SK-N-SH treated with all-trans-retinoic acid at 6 μM for 48 hours (cell line): ENCODE measurements around the gene PSMB7.

Experiments
- ATAC-seq: fragments of 200-7000 bp; cut with Tn5 transposase; 3 replicates; pipeline ENCODE4 v1.9.1; 2020; ENCODE audit warnings: mild to moderate bottlenecking, moderate library complexity
- CSDC2 ChIP-seq: fragments of 250-450 bp; sonication (Bioruptor Pico); IDR thresholded peaks from 2 replicates; pipeline ENCODE4 v1.5.0; 2020; ENCODE audit warnings: mild to moderate bottlenecking, moderate library complexity
- ESRRG ChIP-seq: fragments of 250-450 bp; sonication (Bioruptor Pico); IDR thresholded peaks from 2 replicates; pipeline ENCODE4 v1.6.1; 2021; ENCODE audit warnings: mild to moderate bottlenecking
- ISL1 ChIP-seq: fragments of 250-450 bp; sonication (Bioruptor Pico); IDR thresholded peaks from 2 replicates; pipeline ENCODE4 v2.1.2; 2022; ENCODE audit warnings: mild to moderate bottlenecking, moderate library complexity
- OSR1 ChIP-seq: fragments of 250-450 bp; sonication (Bioruptor Pico); IDR thresholded peaks from 2 replicates; pipeline ENCODE4 v1.8.0; 2022; ENCODE audit warnings: moderate library complexity, mild to moderate bottlenecking, inconsistent platforms
- POU6F1 ChIP-seq: fragments of 250-450 bp; sonication (Bioruptor Pico); IDR thresholded peaks from 2 replicates; pipeline ENCODE4 v1.8.0; 2021; ENCODE audit warnings: low read depth, mild to moderate bottlenecking, moderate library complexity, borderline replicate concordance
- PPARA ChIP-seq: fragments of 250-450 bp; sonication (Bioruptor Pico); IDR thresholded peaks from 2 replicates; pipeline ENCODE4 v1.5.0; 2020; ENCODE audit warnings: mild to moderate bottlenecking, borderline replicate concordance
- RARB ChIP-seq: fragments of 250-450 bp; sonication (Bioruptor Pico); IDR thresholded peaks from 2 replicates; pipeline ENCODE4 v1.8.0; 2021; ENCODE audit warnings: mild to moderate bottlenecking, moderate library complexity
- SNAI2 ChIP-seq: fragments of 250-450 bp; sonication (Bioruptor Pico); IDR thresholded peaks from 2 replicates; pipeline ENCODE4 v1.5.0; 2020; ENCODE audit warnings: mild to moderate bottlenecking, moderate library complexity
- TOX ChIP-seq: fragments of 250-450 bp; sonication (Bioruptor Pico); IDR thresholded peaks from 2 replicates; pipeline ENCODE4 v1.8.0; 2021; ENCODE audit warnings: mild to moderate bottlenecking, moderate library complexity, borderline replicate concordance
- ZFP30 ChIP-seq: fragments of 450-650 bp; formaldehyde crosslinking; IDR thresholded peaks from 2 replicates; pipeline ENCODE4 v1.5.0; 2022; ENCODE audit warnings: mild to moderate bottlenecking, moderate library complexity
- ZNF565 ChIP-seq: fragments of 450-650 bp; formaldehyde crosslinking; conservative IDR thresholded peaks from 2 replicates; pipeline ENCODE4 v1.5.0; 2020; ENCODE audit warnings: low read depth, mild to moderate bottlenecking, moderate library complexity
- ZNF70 ChIP-seq: fragments of 450-650 bp; formaldehyde crosslinking; IDR thresholded peaks from 2 replicates; pipeline ENCODE4 v1.5.0; 2020; ENCODE audit warnings: mild to moderate bottlenecking, moderate library complexity
- ZNF8 ChIP-seq: fragments of 450-650 bp; formaldehyde crosslinking; IDR thresholded peaks from 2 replicates; pipeline ENCODE4 v1.5.0; 2020; ENCODE audit warnings: mild to moderate bottlenecking, moderate library complexity
- TF ChIP-seq, protein P1 (sequence below): fragments of 250-450 bp; sonication (Bioruptor Pico); IDR thresholded peaks from 2 replicates; pipeline ENCODE4 v1.5.0; 2020; ENCODE audit warnings: mild to moderate bottlenecking, moderate library complexity
- TF ChIP-seq, protein P2 (sequence below): fragments of 250-450 bp; sonication (Bioruptor Pico); IDR thresholded peaks from 2 replicates; pipeline ENCODE4 v1.8.0; 2020; ENCODE audit warnings: mild to moderate bottlenecking, moderate library complexity, borderline replicate concordance

The PSMB7 gene

DNA sequence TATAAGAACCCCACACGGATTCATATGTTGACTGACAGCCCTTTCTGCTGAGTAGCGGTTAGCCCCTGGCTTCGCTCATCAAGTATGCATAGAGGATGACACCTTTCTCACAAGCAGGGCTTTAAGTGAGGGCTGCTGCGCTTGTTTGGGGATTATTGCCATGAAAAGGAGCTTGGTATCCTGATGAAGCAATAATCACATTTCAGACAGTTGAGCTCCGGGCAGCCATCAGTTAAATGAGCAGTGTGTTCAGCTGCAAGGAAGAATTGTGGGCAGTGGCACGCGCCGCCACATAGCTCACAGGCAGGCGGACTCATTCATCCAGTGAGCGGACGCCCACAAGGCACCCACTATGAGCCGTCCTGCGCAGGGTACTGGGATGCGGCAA, 79.9 kb downstream of the PSMB7 start (continued):
- TF ChIP-seq ZNF8 (no peak), ZNF565 (no peak), SNAI2 (CRISPR knock-in tag) (no peak)

GRCh38 chr9:124334568-124335319, 80.5 kb downstream of the PSMB7 start:
- TF ChIP-seq, protein P1, sequence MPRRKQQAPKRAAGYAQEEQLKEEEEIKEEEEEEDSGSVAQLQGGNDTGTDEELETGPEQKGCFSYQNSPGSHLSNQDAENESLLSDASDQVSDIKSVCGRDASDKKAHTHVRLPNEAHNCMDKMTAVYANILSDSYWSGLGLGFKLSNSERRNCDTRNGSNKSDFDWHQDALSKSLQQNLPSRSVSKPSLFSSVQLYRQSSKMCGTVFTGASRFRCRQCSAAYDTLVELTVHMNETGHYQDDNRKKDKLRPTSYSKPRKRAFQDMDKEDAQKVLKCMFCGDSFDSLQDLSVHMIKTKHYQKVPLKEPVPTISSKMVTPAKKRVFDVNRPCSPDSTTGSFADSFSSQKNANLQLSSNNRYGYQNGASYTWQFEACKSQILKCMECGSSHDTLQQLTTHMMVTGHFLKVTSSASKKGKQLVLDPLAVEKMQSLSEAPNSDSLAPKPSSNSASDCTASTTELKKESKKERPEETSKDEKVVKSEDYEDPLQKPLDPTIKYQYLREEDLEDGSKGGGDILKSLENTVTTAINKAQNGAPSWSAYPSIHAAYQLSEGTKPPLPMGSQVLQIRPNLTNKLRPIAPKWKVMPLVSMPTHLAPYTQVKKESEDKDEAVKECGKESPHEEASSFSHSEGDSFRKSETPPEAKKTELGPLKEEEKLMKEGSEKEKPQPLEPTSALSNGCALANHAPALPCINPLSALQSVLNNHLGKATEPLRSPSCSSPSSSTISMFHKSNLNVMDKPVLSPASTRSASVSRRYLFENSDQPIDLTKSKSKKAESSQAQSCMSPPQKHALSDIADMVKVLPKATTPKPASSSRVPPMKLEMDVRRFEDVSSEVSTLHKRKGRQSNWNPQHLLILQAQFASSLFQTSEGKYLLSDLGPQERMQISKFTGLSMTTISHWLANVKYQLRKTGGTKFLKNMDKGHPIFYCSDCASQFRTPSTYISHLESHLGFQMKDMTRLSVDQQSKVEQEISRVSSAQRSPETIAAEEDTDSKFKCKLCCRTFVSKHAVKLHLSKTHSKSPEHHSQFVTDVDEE (CRISPR knock-in tag), result no peak
- TF ChIP-seq, protein P2, sequence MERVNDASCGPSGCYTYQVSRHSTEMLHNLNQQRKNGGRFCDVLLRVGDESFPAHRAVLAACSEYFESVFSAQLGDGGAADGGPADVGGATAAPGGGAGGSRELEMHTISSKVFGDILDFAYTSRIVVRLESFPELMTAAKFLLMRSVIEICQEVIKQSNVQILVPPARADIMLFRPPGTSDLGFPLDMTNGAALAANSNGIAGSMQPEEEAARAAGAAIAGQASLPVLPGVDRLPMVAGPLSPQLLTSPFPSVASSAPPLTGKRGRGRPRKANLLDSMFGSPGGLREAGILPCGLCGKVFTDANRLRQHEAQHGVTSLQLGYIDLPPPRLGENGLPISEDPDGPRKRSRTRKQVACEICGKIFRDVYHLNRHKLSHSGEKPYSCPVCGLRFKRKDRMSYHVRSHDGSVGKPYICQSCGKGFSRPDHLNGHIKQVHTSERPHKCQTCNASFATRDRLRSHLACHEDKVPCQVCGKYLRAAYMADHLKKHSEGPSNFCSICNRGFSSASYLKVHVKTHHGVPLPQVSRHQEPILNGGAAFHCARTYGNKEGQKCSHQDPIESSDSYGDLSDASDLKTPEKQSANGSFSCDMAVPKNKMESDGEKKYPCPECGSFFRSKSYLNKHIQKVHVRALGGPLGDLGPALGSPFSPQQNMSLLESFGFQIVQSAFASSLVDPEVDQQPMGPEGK (CRISPR knock-in tag), result no peak
- TF ChIP-seq CSDC2, result no peak
- TF ChIP-seq ZNF70 (CRISPR knock-in tag), result no peak
- TF ChIP-seq ESRRG, result no peak
- no peak for TF ChIP-seq POU6F1 (CRISPR knock-in tag)
- TF ChIP-seq RARB (CRISPR knock-in tag), result no peak
- TF ChIP-seq ISL1 (CRISPR knock-in tag), result no peak
- no peak for TF ChIP-seq ZNF8
- no peak for TF ChIP-seq PPARA (CRISPR knock-in tag)
- no peak for TF ChIP-seq ZNF565
- TF ChIP-seq ZFP30 (CRISPR knock-in tag), result no peak
- no peak for TF ChIP-seq TOX (CRISPR knock-in tag)

DNA sequence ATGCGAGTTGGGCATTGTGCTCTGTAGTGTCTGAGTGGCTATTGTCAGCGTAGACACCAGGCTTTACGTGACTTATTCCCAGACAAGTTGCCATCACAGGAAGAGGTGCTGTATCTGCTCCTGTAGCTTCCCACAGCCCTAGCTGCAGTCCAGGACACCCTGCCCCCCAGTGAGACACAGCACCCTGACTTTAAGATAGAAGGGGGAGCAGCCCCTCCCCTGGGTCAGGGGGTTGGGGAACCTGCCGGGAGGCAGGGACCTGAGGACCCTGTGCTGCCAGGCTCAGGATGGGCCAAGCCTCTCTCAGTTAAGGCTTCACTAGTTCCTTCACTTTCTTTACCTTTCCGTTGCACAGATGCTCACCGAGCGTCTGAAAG, 82.1 kb downstream of the PSMB7 start:
- TF ChIP-seq ZFP30 (CRISPR knock-in tag) (no peak), OSR1 (CRISPR knock-in tag) (no peak)
- TF ChIP-seq, protein P1 (CRISPR knock-in tag), result no peak
- TF ChIP-seq, protein P2 (CRISPR knock-in tag), result no peak
- ATAC-seq, result no peak

More at GRCh38 chr9:124334568-124335319, 80.5 kb downstream of the PSMB7 start:
- ATAC-seq, result no peak; the same call in 2 of the 3 replicates
